HG02759 (cell line): Measurements from ENCODE around the gene PGAP3.

Experiments
- ATAC-seq: cut with Tn5 transposase; IDR thresholded peaks from one replicate; pipeline ENCODE4 v1.9.1; 2021; ENCODE audit warnings: mild to moderate bottlenecking, moderate library complexity; ENCODE audit not compliant: unreplicated experiment

PGAP3 gene

GRCh38 chr17:39661744-39662541, 25.9 kb downstream of the PGAP3 start:
- ATAC-seq, result no peak

- ATAC-seq, result no peak
These were observed 27.2 kb downstream of the PGAP3 start for GRCh38 chr17:39660397-39661385.

- ATAC-seq, result no peak
These were observed 27.9 kb downstream of the PGAP3 start for GRCh38 chr17:39660011-39660360.

DNA sequence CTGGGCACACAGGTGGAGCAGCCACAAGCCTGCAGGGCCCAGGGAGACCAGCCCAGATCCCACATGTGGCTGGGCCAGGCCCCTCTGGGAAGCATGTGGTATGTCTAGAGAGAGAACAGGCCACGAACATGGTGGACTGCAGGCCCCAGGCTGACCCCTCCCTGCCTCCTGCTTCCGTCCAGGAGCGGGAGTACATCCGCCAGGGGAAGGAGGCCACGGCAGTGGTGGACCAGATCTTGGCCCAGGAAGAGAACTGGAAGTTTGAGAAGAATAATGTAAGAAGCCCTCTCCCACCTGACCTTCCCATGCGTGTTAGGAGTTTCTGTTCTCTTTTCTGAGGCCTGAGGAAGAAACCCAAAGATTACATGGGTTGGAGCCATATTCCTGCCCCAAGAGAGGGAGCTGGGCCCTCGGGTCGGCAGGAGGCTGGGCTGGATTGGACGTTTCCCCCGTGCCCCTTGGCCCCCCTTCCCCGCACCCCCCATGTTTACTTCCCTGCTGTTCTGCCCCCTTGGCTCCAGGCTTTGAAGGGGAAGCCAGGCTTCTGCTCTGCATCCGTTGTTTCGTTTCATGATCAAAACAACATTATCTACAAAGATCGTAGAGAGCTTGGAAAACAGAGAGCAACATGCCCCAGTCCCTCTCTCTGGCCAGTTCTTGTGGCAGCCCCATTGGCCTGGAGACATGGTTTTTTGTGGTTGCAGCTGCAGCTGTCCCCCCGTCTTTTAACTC, 28.4 kb downstream of the PGAP3 start:
- no peak for ATAC-seq

GRCh38 chr17:39658760-39659159, 29.1 kb downstream of the PGAP3 start:
- ATAC-seq, result no peak

- ATAC-seq, result no peak
These were observed 29.5 kb downstream of the PGAP3 start for GRCh38 chr17:39658346-39658745.

- ATAC-seq, result no peak
These were observed 32.8 kb downstream of the PGAP3 start for GRCh38 chr17:39655105-39655504.

GRCh38 chr17:39653662-39654331, 34.1 kb downstream of the PGAP3 start:
- no peak for ATAC-seq

DNA sequence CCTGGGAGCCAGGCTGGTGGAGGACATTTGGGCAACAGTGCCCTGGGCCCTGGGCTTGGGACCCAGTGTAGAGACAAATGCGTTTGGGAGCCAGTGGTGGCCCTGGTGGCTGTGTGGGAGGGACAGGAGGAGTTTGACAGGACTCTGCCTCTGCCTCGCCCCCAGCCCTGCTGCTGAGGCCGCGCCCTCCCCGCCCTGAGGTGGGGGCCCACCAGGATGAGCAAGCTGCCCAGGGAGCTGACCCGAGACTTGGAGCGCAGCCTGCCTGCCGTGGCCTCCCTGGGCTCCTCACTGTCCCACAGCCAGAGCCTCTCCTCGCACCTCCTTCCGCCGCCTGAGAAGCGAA, 34.6 kb downstream of the PGAP3 start:
- no peak for ATAC-seq

- ATAC-seq, result no peak
These were observed 35.1 kb downstream of the PGAP3 start for GRCh38 chr17:39652587-39653315.

GRCh38 chr17:39651923-39652586, 35.8 kb downstream of the PGAP3 start:
- ATAC-seq, result no peak

DNA sequence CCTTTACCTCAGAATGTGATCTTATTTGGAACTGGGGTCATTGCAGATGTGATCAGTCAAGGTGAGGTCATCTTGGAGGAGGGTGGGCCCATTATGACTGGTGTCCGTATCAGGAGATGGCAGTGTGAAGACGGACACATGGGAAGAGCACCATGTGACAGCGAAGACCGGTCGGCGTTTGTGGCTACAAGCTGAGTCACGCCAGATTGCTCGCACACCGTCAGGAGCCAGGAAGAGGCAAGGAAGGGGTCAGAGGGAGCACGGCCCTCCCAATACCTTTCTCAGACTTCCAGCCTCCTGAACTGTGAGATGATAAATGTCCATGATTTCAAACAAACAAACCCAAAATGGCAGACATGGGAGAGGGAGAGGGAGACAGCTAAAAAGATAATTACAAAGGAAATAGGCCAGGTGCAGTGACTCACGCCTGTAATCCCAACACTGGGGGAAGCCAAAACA, 37.7 kb downstream of the PGAP3 start:
- no peak for ATAC-seq

DNA sequence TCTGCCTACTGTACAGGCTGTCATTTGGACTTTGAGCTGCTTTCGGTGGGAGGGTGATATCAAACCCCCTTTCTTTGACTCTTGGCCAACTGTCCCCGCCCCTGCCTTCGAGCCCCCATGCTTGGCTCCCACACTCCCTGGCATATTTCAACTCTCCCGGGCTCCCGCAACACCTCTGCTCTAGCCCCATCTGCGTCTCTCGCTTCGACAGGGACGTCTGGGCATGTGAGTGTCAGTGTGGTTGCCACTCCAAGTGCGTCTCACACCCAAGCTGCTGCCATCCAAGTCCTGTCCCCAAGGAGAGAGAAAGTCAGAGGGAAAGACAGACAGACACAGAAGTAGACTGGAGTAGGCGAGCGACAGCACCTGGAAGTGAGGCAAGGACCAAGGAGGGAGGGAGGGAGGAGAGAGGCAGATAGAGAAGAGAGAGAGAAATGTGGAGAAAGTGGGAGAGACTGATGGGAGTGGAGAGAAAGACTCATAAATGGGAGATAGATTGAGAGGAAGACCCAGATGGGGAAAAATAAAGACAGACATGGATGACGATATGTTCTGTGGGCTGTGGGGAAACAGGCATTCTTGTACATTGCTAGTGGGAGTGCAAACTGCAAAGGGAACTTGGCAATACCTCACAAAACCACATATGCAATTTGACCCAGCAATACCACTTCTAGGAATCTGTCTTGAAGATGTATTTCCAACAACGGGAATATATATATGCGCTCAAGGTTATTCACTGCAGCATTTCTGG, 39.1 kb downstream of the PGAP3 start:
- no peak for ATAC-seq

DNA sequence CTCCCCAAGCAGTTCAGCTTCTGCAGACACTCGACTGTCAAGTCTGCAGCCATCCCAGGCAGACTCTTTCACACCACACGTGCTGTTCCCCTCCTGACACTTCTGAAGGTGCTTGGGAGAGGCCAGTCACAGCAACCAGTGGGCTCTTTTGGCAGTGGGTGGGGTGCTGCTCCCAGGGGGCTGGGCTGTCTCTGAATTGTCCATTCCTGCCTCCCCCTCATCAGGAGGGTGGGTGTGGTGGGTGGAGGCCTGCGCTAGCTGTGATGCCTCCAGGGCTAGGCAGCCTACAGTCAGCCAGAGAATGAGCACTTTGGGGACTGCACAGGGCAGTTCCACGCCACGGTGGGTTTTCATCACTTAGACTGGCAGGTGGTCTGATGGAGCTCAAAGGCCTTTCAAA, 40.6 kb downstream of the PGAP3 start:
- ATAC-seq, result no peak

DNA sequence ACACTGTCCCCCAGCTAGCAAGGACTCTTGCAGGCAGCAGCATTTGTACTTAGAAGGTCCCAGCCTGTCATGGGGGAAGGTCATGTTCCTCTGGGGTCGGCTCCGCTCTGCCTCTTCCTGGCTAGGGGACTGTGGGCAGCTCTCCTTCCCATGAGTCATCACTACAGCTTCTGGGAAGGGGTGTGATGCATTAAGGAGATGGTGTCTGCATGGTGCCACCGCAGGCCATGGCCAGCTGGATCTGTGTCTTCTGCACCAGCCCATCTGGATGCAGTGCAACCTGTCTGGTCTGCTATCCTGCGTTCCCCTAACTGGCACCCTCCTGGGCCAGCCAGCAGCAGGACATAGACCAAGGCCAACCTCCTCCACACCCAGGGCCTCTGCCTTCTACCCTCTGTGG, 44.6 kb downstream of the PGAP3 start:
- ATAC-seq, result no peak

- ATAC-seq, result no peak
These were observed 45.4 kb downstream of the PGAP3 start for GRCh38 chr17:39642291-39643074.

DNA sequence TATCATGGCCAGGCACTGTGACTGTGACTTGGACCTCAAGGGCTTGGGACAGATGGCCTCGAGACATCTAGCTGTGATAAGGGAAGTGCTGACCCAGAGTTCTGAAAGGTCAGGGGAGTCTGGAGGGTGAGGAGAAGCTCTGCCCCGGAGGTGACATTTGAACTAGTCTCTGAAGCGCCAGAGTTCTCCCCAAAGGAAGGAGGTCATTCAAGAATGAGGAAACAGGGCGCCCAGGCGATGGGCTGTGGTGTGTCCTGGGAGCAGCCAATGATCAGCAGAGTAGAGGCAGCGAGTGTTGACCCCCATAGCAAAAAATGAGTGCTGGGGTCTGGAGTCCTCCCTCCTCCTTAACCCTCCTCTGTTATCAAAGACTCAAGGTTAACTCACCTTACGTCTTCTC, 46.0 kb downstream of the PGAP3 start:
- no peak for ATAC-seq

GRCh38 chr17:39641097-39641496, 46.8 kb downstream of the PGAP3 start:
- no peak for ATAC-seq
